Adipocyte (in vitro differentiated cells): ENCODE measurements around the gene ADPRHL1.
A peak's percentile ranks its signal among the peaks of the same experiment; 100 is the strongest.

Experiments
- DNase-seq: peaks from one replicate; pipeline ENCODE4 v3.0.0-alpha.2; 2015; ENCODE audit warnings: low read depth
- H3K27me3 ChIP-seq: replicated peaks from 2 replicates; pipeline ENCODE4 v1.7.0; 2013; ENCODE audit warnings: mild to moderate bottlenecking, low read length, moderate library complexity; ENCODE audit not compliant: control insufficient read depth, insufficient read depth
- H3K36me3 ChIP-seq: 2 replicates; pipeline ENCODE4 v1.7.0; 2013; ENCODE audit warnings: low read length, mild to moderate bottlenecking, moderate library complexity; ENCODE audit not compliant: control insufficient read depth, insufficient read depth, severe bottlenecking
- H3K4me1 ChIP-seq: 2 replicates; pipeline ENCODE4 v1.7.0; 2013; ENCODE audit warnings: mild to moderate bottlenecking, low read length, moderate library complexity; ENCODE audit not compliant: control insufficient read depth, insufficient read depth
- H3K4me3 ChIP-seq: 2 replicates; pipeline ENCODE4 v1.7.0; 2013; ENCODE audit warnings: mild to moderate bottlenecking, low read length, moderate library complexity
- H3K9ac ChIP-seq: 2 replicates; pipeline ENCODE4 v1.7.0; 2013; ENCODE audit warnings: mild to moderate bottlenecking, low read length, moderate library complexity
- H3K9me3 ChIP-seq: 2 replicates; pipeline ENCODE4 v1.7.0; 2013; ENCODE audit warnings: mild to moderate bottlenecking, low read length, moderate library complexity; ENCODE audit not compliant: control insufficient read depth

The ADPRHL1 gene

GRCh38 chr13:113411216-113412023 lies 41.9 kb downstream of the ADPRHL1 start:
- no peaks in the 10 kb centered on the region for H3K9me3 ChIP-seq
- H3K27me3 ChIP-seq, result no peaks in the 10 kb centered on the region
- DNase-seq, result peak; percentile 92
- H3K4me3 ChIP-seq, result peak overlapping the region; percentile 46
- H3K9ac ChIP-seq, result peak overlapping the region; percentile 51
- peaks cover 18% of the 10 kb centered on the region for H3K4me1 ChIP-seq
- H3K36me3 ChIP-seq, result no peaks in the 10 kb centered on the region

- Histone ChIP-seq H3K4me1 (peaks cover 18% of the 10 kb centered on the region), H3K27me3 (peaks cover 1% of the 10 kb centered on the region), H3K4me3 (peak overlapping the region; percentile 46), H3K9ac (peak overlapping the region; percentile 51), H3K9me3 (no peaks in the 10 kb centered on the region), H3K36me3 (no peaks in the 10 kb centered on the region)
- DNase-seq, result peak; percentile 82
Observed at GRCh38 chr13:113410472-113411201, 42.7 kb downstream of the ADPRHL1 start.

DNA sequence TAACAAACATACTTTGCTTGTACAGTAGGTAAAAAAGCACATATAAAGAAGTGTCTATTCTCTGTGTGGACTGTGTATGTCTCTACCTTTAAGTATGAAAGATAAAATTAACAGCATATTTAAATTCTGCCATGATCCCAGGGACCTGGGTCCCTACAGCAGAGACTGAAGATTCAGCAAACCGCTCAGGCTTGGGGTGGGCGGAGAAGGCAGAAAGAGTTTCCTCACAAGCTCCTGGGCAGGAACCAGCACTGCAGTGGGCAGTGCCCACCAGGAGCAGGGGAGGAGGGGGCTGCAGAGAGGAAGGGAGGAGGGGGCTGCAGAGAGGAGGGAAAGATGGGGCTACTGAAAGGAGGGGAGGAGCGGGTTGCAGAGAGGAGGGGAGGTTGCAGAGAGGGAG lies 44.7 kb downstream of the ADPRHL1 start:
- H3K27me3 ChIP-seq, result peaks cover 3% of the 10 kb centered on the region
- no peaks in the 10 kb centered on the region for H3K36me3 ChIP-seq
- H3K4me3 ChIP-seq, result no peak overlapping the region
- H3K9ac ChIP-seq, result no peak overlapping the region
- peaks cover 18% of the 10 kb centered on the region for H3K4me1 ChIP-seq
- no peak for DNase-seq
- H3K9me3 ChIP-seq, result no peaks in the 10 kb centered on the region

GRCh38 chr13:113407531-113408393 lies 45.5 kb downstream of the ADPRHL1 start:
- H3K4me1 ChIP-seq, result peaks cover 18% of the 10 kb centered on the region
- H3K27me3 ChIP-seq, result peaks cover 3% of the 10 kb centered on the region
- H3K9ac ChIP-seq, result no peak overlapping the region
- no peak for DNase-seq
- H3K4me3 ChIP-seq, result no peak overlapping the region
- H3K36me3 ChIP-seq, result no peaks in the 10 kb centered on the region
- no peaks in the 10 kb centered on the region for H3K9me3 ChIP-seq

- Histone ChIP-seq H3K4me1 (peaks cover 18% of the 10 kb centered on the region), H3K9me3 (no peaks in the 10 kb centered on the region), H3K36me3 (no peaks in the 10 kb centered on the region), H3K27me3 (peaks cover 8% of the 10 kb centered on the region), H3K9ac (no peak overlapping the region), H3K4me3 (no peak overlapping the region)
- DNase-seq, result no peak
Observed at GRCh38 chr13:113407103-113407530, 46.2 kb downstream of the ADPRHL1 start.

- Histone ChIP-seq H3K9me3 (no peaks in the 10 kb centered on the region), H3K36me3 (no peaks in the 10 kb centered on the region), H3K27me3 (peaks cover 12% of the 10 kb centered on the region), H3K4me1 (peaks cover 14% of the 10 kb centered on the region), H3K9ac (no peak overlapping the region), H3K4me3 (no peak overlapping the region)
- DNase-seq, result no peak
Observed at GRCh38 chr13:113406321-113407102, 46.8 kb downstream of the ADPRHL1 start.

GRCh38 chr13:113405481-113406300 lies 47.6 kb downstream of the ADPRHL1 start:
- H3K9ac ChIP-seq, result no peak overlapping the region
- H3K36me3 ChIP-seq, result no peaks in the 10 kb centered on the region
- no peak for DNase-seq
- H3K9me3 ChIP-seq, result no peaks in the 10 kb centered on the region
- no peak overlapping the region for H3K4me3 ChIP-seq
- peaks cover 12% of the 10 kb centered on the region for H3K27me3 ChIP-seq
- peaks cover 5% of the 10 kb centered on the region for H3K4me1 ChIP-seq

DNA sequence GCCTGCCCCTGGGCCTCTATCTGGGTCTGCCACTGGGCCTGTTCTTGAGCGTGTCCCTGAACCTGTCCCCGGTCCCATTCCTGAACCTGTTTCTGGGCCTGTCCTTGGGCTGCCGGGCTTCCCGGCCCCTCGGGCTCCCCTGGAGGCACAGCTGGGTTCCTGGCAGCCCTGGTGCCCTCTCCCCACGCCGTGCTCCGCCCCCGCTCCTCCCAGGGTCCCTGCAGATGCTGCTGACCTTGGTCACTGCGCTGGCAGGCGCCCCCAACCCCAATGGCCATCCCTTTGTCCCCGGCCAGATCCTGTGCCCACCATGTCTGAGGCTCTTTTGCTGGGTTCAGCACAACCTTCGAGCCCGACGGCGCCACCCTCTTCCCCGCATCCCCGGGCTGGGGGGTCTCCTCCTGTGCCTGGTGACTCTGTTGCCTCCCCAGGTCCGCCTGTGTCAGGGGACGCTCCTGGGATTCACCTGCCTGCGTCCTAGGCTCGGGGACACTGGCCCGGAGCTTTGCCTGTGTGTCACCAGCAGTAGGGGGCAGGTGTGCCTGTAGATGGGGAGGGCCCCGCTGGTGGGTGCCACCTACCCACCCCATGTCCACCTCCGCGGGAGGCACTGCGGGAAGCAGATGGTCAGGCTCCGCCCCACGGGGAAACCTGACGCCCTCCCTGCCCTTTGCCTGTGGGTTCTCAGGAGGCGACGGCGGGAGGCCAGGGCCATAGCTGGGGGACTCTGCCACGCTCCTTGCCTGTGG lies 48.4 kb downstream of the ADPRHL1 start:
- H3K9ac ChIP-seq, result no peak overlapping the region
- no peak overlapping the region for H3K4me3 ChIP-seq
- peaks cover 12% of the 10 kb centered on the region for H3K27me3 ChIP-seq
- peaks cover 4% of the 10 kb centered on the region for H3K4me1 ChIP-seq
- H3K36me3 ChIP-seq, result no peaks in the 10 kb centered on the region
- no peaks in the 10 kb centered on the region for H3K9me3 ChIP-seq
- DNase-seq, result no peak

DNA sequence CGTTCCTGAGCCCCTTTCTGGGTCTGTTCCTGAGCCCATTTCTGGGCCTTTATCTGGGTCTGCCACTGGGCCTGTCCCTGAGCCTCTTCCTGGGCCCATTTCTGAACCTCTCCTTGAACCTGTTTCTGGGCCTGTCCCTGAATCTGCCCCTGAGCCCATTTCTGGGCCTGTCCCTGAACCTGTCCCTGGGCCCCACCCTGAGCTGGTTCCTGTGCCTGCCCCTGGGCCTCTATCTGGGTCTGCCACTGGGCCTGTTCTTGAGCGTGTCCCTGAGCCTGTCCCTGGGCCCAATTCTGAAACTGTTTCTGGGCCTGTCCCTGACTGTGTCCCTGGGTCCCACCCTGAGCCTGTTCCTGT lies 48.9 kb downstream of the ADPRHL1 start:
- Histone ChIP-seq H3K36me3 (no peaks in the 10 kb centered on the region), H3K9ac (no peak overlapping the region), H3K9me3 (no peaks in the 10 kb centered on the region), H3K4me1 (peaks cover 4% of the 10 kb centered on the region), H3K4me3 (no peak overlapping the region), H3K27me3 (peaks cover 12% of the 10 kb centered on the region)
- DNase-seq, result no peak
